NK-92 (cell line): Measurements from ENCODE around the gene ZCCHC13.
"Not testable (repeated sequence)": the region's sequence is repeated elsewhere in the genome, so short reads cannot be mapped to it uniquely, and the experiment has no call there.

Source experiments
- DNase-seq: peaks from one replicate; lab custom pipeline; 2025; ENCODE audit not compliant: unreplicated experiment; lab: John Stamatoyannopoulos, UW

The ZCCHC13 gene

DNA sequence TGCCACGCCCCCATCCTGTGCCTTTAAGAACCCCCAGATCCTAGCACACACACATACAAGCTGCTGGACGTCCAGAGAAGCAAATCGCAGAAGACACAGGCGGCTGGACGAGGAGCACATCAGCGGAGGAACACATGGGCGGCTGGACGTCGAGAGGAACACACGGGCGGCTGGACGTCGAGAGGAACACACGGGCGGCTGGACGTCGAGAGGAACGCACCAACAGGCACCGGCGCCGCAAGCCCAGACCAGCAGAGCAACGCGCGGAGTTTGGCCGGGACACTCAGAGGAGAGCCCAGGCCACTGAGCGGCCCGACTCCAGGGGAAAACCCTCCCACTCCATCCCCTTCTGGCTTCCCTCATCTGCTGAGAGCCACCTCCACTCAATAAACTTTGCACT is 17.2 kb downstream of the ZCCHC13 start:
- no peak for DNase-seq

- no peak for DNase-seq
Observed at GRCh38 chrX:74324131-74324530, 20.2 kb downstream of the ZCCHC13 start.

- DNase-seq: no peak
Observed at GRCh38 chrX:74325130-74326059, 21.4 kb downstream of the ZCCHC13 start.

DNA sequence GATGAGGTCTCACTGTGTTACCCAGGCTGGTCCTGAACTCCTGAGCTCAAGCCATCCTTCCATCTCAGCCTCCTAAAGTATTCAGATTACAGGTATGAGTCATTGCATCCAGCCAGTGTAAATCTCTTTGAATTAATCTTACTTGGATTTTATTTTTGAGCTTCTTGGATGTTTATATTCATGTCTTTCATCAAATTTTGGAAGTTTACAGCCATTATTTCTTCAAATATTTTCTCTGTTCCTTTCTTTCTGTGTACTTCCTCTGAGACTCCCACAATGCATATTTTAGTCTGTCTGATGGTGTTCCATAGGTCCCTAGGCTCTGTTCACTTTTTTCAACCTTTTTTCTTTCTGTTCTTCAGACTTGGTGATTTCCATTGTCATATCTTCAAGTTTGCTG is 34.9 kb downstream of the ZCCHC13 start:
- no peak for DNase-seq

DNA sequence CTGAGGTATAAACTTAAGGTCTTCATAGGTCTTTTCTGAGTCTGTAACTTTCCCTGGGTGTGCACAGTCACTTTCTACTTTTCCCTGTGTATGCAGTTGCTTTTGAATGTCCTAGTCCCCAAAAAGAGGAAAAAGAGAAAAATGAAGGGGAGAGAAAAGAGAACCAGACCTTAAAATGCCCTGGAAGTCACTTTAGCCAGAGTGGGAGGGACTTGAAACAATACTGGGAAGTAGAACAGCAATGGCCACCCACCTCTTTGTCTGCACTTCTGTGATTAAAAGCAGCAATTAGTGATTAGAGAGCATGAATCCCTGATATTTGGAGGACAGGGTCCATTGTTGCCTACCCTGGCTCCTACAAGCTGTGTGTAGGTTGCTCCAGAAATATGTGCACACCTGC is 36.1 kb downstream of the ZCCHC13 start:
- no peak for DNase-seq

GRCh38 chrX:74342211-74342610 is 38.2 kb downstream of the ZCCHC13 start:
- not testable (repeated sequence) for DNase-seq

DNA sequence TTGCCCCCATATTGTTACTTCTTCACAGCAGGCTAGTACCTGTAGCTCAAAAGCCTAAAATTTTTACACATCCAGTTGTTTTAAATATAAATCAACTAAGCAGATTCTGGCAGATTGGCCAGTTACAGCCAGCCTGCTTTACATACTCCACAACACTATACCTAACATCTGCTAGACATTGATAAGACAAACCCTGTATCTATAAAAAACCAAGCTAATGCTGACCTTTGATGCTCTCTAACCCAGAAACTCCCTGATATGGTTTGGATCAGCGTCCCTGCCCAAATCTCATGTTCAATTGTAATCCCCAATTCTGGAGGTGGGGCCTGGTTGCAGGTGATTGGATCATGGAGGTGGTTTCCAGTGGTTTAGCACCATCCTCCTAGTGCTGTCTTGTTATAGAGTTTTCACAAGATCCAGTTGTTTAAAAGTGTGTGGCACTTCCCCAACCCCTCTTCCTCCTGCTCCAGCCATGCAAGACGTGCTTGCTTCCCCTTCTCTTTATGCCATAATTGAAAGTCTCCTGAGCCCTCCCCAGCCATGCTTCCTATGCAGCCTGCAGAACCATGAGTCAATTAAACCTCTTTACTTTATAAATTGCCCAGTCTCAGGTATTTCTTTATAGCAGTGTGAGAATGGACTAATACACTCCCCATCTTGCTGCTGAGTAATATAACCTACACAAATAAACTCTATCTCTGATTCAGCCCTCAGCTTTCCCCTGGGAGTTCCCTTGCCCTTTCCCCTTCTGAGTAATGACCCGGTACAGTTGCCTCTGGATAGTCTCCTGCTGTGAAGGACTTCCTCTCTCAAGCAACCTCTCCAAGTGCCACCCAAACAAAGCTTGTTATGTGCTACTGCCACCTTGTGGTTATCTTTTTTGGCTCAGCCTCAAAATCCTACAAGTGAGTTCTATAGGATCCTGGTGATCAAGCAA is 39.6 kb downstream of the ZCCHC13 start:
- no peak for DNase-seq

DNA sequence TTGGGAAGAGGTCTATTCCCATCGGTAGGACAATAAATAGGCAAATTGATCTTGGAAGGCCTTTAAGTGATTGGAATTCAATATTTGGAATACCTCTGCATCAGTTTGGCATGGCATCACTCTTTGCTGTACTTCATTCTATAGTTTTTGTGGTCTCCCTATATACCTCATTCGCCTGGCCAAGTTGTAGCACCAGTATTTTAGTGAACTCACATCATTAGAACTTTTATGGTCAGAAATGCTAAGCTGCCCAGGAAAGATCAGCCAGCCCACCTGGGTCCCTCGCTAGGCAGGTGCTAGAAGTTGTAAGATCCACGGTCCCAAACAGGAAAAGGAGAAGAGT is 40.3 kb downstream of the ZCCHC13 start:
- no peak for DNase-seq

DNA sequence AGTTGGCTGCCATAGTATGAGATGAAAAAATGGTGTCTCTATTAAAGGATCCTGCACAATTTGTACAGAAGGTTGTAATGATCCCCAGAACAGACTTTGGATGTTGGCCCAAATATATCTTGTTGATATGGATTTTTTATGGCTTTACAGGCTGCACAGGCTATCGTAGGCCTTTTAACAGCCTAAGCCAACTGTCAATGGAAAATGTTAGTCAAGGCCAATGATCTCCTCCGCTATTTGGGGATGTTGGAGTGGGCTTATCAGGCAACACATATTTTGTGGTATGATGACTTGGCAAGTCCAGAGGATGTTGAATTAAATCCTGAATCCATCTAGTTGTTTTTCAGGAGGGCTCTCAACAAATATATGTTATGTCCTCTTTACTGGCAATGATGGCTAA is 42.1 kb downstream of the ZCCHC13 start:
- DNase-seq: no peak

DNA sequence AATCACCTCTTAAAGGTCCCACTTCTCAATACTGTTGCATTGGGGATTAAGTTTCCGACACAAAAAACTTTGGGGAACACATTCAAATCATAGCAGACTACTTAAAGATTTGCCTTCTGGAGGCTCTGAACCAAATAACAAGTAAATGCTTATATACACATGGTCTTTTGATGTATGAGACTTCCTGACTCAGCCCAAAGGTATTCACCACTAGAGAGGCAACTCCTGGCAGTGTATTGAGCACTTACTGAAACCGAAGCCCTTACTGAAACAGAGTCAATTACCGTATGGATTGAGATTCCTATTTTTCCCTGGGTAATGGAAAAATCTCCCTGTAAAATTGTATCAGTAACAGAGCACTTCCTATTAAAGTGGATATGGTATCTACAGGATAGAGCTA is 45.4 kb downstream of the ZCCHC13 start:
- DNase-seq: no peak

DNA sequence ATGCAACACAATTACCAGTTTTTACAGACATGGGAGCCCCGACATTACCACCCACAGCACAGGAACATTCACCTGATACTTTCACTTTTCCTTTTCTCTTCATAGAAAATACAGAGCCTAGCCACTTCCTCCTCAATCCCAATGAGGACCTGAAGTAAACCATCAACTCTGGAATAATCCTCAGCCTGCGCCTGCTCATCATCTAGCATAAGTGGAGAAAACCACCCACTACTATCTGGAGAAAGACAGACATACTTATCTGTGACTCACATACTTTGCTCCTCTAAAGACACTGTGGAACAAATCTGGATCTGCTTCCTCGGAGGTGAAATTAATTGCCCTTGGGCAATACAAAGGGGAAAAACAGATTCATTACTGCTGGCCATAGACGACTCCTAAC is 47.8 kb downstream of the ZCCHC13 start:
- no peak for DNase-seq

DNA sequence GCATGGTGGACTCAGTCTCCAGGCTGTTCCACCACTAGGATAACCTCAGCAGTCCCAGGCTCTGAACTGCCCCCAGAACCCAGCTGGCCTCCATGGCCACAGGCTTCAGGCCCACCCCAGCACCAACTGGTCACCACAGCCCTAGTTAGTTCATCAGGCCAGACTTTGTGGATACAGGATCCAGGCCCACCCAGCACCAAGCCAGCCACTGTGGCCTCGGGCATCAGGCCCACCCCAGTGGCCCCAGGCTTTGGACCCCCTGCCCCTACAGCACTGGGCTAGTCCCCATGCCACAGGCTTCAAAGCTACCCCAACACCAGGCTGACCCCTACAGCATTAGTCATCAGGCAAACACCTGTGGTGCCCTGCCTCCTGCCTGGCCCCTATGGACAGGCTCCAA is 50.0 kb downstream of the ZCCHC13 start:
- DNase-seq: no peak
